SK-N-SH (cell line): Measurements from ENCODE around the gene PALM. TPM values are rescaled to one million over a fixed set of nuclear protein-coding genes. Genes with fewer than 3 reads are reported as not detected.

Experiments used
- CTCF ChIP-seq: fragments of 200-600 bp; sonication (generic); IDR thresholded peaks from 2 replicates; pipeline ENCODE4 v1.6.1; 2017; ENCODE audit warnings: antibody characterized with exemption, mild to moderate bottlenecking, moderate library complexity
- polyA plus RNA-seq, 3 experiments: library from polyadenylated mRNA; depleted of rRNA; stranded (reverse); fragments of >200 nt; gene quantifications; 2 replicates each; pipeline ENCODE4 v1.2.3, GENCODE V29; 2012

Gene PALM
- polyA plus RNA-seq, 1 of the 3 experiments (the other 2 are of a cell fraction) = 15.6 TPM

GRCh38 chr19:796692-797527, 88.2 kb downstream of the PALM start, which contains the start of gene PTBP1 (continued):
- no peak for TF ChIP-seq CTCF
- TF ChIP-seq, all 33 proteins: peak for 16

Other genes starting within 250 kb of the PALM start
- gene SHC2, start 247.9 kb upstream of the PALM start, polyA plus RNA-seq (2012; rRNA removed) = 0.64 and 0.80 TPM in 2 replicates
- gene MADCAM1, start 212.4 kb upstream of the PALM start, polyA plus RNA-seq (2012; rRNA removed) = 0.63 and 0.81 TPM in 2 replicates
- gene TPGS1, start 201.4 kb upstream of the PALM start, polyA plus RNA-seq (2012; rRNA removed) = 28.3 and 31.0 TPM in 2 replicates
- gene CDC34, start 177.2 kb upstream of the PALM start, polyA plus RNA-seq (2012; rRNA removed) = 69.2 and 96.7 TPM in 2 replicates
- not detected in 2 replicates for gene GZMM, start 164.9 kb upstream of the PALM start, polyA plus RNA-seq (2012; rRNA removed)
- 745 and 835 TPM in 2 replicates for gene BSG, start 136.3 kb upstream of the PALM start, polyA plus RNA-seq (2012; rRNA removed)
- 3.4 and 5.6 TPM in 2 replicates for gene HCN2, start 119.1 kb upstream of the PALM start, polyA plus RNA-seq (2012; rRNA removed)
- 38.2 and 40.1 TPM in 2 replicates for gene POLRMT, start 75.4 kb upstream of the PALM start, polyA plus RNA-seq (2012; rRNA removed)
- gene FGF22, start 69.1 kb upstream of the PALM start, polyA plus RNA-seq (2012; rRNA removed) = 0.62 and 0.93 TPM in 2 replicates
- gene RNF126, start 45.7 kb upstream of the PALM start, polyA plus RNA-seq (2012; rRNA removed) = 9.0 and 12.9 TPM in 2 replicates
- gene FSTL3, start 32.5 kb upstream of the PALM start, polyA plus RNA-seq (2012; rRNA removed) = 64.4 and 73.0 TPM in 2 replicates
- gene PRSS57, start 13.5 kb upstream of the PALM start, polyA plus RNA-seq (2012; rRNA removed) = not detected in 2 replicates
- 0.03 and 0.08 TPM in 2 replicates for gene MISP, start 42.2 kb downstream of the PALM start, polyA plus RNA-seq (2012; rRNA removed)
- 172 and 243 TPM in 2 replicates for gene PTBP1, start 88.5 kb downstream of the PALM start, polyA plus RNA-seq (2012; rRNA removed)
- 1.5 and 1.6 TPM in 2 replicates for gene PLPPR3, start 113.0 kb downstream of the PALM start, polyA plus RNA-seq (2012; rRNA removed)
- gene AZU1, start 118.9 kb downstream of the PALM start, polyA plus RNA-seq (2012; rRNA removed) = 0.15 TPM in 2 replicates
- not detected in 2 replicates for gene PRTN3, start 132.1 kb downstream of the PALM start, polyA plus RNA-seq (2012; rRNA removed)
- gene ELANE, start 143.4 kb downstream of the PALM start, polyA plus RNA-seq (2012; rRNA removed) = not detected in 2 replicates
- gene CFD, start 150.7 kb downstream of the PALM start, polyA plus RNA-seq (2012; rRNA removed) = 2.5 and 3.2 TPM in 2 replicates
- 30.0 and 40.6 TPM in 2 replicates for gene MED16, start 184.3 kb downstream of the PALM start, polyA plus RNA-seq (2012; rRNA removed)
- not detected in 2 replicates for gene RNU6-9, start 184.5 kb downstream of the PALM start, polyA plus RNA-seq (2012; rRNA removed)
- 39.2 and 41.4 TPM in 2 replicates for gene R3HDM4, start 204.3 kb downstream of the PALM start, polyA plus RNA-seq (2012; rRNA removed)
- gene KISS1R, start 208.4 kb downstream of the PALM start, polyA plus RNA-seq (2012; rRNA removed) = not detected in 2 replicates
- 4.4 and 8.6 TPM in 2 replicates for gene ARID3A, start 217.1 kb downstream of the PALM start, polyA plus RNA-seq (2012; rRNA removed)